ENCODE measurements around the gene FZR1. TPM values are rescaled to one million over a fixed set of nuclear protein-coding genes. Genes with fewer than 3 reads are reported as not detected.
A peak's percentile ranks its signal among the peaks of the same experiment; 100 is the strongest.

Gene FZR1
- total and polyA plus RNA-seq, 9 of the 15 experiments (the other 6 are each of a cell fraction or from before 2014, with no cell fraction given) = 0.18 to 48.0 (median 22.2) TPM

DNA sequence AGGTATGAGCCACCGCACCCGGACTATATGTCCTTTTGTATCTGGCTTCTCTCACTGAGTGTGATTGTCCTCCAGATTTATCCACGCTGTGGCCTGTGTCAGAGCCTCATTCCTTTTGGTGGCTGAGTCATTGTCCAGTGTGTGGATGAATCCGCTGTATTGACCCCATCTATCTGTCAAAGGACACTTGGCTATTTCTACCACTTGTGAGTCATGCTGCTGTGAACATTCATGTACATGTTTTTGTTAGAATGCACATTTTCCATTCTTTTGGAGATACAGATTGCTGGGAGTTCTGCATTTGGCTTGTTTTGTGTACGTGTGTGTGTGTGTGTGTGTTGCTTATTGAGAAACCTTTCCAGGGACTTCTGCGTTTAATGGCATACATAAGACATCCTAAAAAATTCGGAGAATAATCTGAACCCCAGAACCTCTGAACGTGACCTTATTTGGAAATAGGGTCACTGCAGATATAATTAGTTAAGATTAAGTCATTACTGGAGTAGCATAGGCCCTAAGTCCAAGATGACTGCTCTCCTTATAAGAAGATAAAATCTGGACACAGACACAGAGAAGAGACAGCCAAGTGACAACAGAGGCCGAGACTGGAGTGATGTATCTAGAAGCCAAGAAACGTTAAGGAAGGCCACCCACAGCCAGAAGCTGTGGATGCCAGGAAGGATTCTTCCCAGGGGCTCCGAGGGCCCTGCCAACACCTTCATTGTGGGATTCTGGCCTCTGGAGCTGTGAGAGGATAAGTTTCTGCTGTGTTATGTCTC lies 74.2 kb downstream of the FZR1 start (continued):
- TF ChIP-seq, protein P1, sequence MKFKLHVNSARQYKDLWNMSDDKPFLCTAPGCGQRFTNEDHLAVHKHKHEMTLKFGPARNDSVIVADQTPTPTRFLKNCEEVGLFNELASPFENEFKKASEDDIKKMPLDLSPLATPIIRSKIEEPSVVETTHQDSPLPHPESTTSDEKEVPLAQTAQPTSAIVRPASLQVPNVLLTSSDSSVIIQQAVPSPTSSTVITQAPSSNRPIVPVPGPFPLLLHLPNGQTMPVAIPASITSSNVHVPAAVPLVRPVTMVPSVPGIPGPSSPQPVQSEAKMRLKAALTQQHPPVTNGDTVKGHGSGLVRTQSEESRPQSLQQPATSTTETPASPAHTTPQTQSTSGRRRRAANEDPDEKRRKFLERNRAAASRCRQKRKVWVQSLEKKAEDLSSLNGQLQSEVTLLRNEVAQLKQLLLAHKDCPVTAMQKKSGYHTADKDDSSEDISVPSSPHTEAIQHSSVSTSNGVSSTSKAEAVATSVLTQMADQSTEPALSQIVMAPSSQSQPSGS (CRISPR knock-in tag; IDR thresholded peaks at IDR 0.05) = no peak
- TF ChIP-seq ZZZ3 (IDR thresholded peaks at IDR 0.05) (no peak), ZNF140 (CRISPR knock-in tag; IDR thresholded peaks at IDR 0.05) (no peak), ZNF76 (CRISPR knock-in tag; IDR thresholded peaks at IDR 0.05; ENCODE audit: borderline replicate concordance) (no peak), TRIM28 (IDR thresholded peaks at IDR 0.05) (no peak), RBM15 (IDR thresholded peaks at IDR 0.05; ENCODE audit: insufficient read depth, low read length) (no peak), KDM5B (IDR thresholded peaks at IDR 0.05; ENCODE audit: insufficient replicate concordance, low read depth, low read length) (no peak), MTA1 (IDR thresholded peaks at IDR 0.05; ENCODE audit: borderline replicate concordance) (no peak; the same call in none of the 2 replicates), PML (IDR thresholded peaks at IDR 0.05; ENCODE audit: low read length) (no peak), SP1 (CRISPR knock-in tag; IDR thresholded peaks at IDR 0.05) (no peak; the same call in 1 of the 2 replicates), SP2 (IDR thresholded peaks at IDR 0.05; ENCODE audit: extremely low read depth, low read depth, low read length, poor library complexity, severe bottlenecking) (no peak), ZNF384 (IDR thresholded peaks at IDR 0.05; ENCODE audit: low read depth, low read length) (no peak), BCL6 (CRISPR knock-in tag; IDR thresholded peaks at IDR 0.05) (no peak), SMARCA5 (IDR thresholded peaks at IDR 0.05) (no peak), PHTF2 (CRISPR knock-in tag; IDR thresholded peaks at IDR 0.05) (no peak), YY1 (IDR thresholded peaks at IDR 0.05; ENCODE audit: borderline replicate concordance in 1 of 3, control insufficient read depth in 1 of 3, extremely low read depth in 1 of 3, insufficient read depth in 3 of 3, insufficient read length in 1 of 3, insufficient replicate concordance in 2 of 3, low read depth in 1 of 3, low read length in 2 of 3) (no peak), JUNB (CRISPR knock-in tag; conservative IDR thresholded peaks at IDR 0.05) (0 out of 2 replicates have a peak, but pooled peaks have one; percentile 34), ZNF282 (CRISPR knock-in tag; IDR thresholded peaks at IDR 0.05) (no peak), COPS2 (conservative IDR thresholded peaks at IDR 0.05) (no peak), CBX1 (IDR thresholded peaks at IDR 0.05; ENCODE audit: low read depth) (no peak), EGR1 (conservative IDR thresholded peaks at IDR 0.05) (no peak), BHLHE40 (IDR thresholded peaks at IDR 0.05; ENCODE audit: low read length) (no peak), SAP30 (IDR thresholded peaks at IDR 0.05; ENCODE audit: borderline replicate concordance, insufficient read depth, low read depth, low read length, poor library complexity, severe bottlenecking) (no peak), TAL1 (IDR thresholded peaks at IDR 0.05) (no peak), ELF2 (CRISPR knock-in tag; IDR thresholded peaks at IDR 0.05) (no peak)
- TF ChIP-seq, protein P2, sequence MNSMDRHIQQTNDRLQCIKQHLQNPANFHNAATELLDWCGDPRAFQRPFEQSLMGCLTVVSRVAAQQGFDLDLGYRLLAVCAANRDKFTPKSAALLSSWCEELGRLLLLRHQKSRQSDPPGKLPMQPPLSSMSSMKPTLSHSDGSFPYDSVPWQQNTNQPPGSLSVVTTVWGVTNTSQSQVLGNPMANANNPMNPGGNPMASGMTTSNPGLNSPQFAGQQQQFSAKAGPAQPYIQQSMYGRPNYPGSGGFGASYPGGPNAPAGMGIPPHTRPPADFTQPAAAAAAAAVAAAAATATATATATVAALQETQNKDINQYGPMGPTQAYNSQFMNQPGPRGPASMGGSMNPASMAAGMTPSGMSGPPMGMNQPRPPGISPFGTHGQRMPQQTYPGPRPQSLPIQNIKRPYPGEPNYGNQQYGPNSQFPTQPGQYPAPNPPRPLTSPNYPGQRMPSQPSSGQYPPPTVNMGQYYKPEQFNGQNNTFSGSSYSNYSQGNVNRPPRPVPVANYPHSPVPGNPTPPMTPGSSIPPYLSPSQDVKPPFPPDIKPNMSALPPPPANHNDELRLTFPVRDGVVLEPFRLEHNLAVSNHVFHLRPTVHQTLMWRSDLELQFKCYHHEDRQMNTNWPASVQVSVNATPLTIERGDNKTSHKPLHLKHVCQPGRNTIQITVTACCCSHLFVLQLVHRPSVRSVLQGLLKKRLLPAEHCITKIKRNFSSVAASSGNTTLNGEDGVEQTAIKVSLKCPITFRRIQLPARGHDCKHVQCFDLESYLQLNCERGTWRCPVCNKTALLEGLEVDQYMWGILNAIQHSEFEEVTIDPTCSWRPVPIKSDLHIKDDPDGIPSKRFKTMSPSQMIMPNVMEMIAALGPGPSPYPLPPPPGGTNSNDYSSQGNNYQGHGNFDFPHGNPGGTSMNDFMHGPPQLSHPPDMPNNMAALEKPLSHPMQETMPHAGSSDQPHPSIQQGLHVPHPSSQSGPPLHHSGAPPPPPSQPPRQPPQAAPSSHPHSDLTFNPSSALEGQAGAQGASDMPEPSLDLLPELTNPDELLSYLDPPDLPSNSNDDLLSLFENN (IDR thresholded peaks at IDR 0.05; ENCODE audit: low read depth in 2 of 2, low read length in 2 of 2) = no peak
